ENCODE data around the gene THADA. TPM values are rescaled to one million over a fixed set of nuclear protein-coding genes. Genes with fewer than 3 reads are reported as not detected.
"Not testable (repeated sequence)": the region's sequence is repeated elsewhere in the genome, so short reads cannot be mapped to it uniquely, and the experiment has no call there.

THADA gene
- total RNA-seq, 1 donor from 2014 or later, result 32.9 TPM

DNA sequence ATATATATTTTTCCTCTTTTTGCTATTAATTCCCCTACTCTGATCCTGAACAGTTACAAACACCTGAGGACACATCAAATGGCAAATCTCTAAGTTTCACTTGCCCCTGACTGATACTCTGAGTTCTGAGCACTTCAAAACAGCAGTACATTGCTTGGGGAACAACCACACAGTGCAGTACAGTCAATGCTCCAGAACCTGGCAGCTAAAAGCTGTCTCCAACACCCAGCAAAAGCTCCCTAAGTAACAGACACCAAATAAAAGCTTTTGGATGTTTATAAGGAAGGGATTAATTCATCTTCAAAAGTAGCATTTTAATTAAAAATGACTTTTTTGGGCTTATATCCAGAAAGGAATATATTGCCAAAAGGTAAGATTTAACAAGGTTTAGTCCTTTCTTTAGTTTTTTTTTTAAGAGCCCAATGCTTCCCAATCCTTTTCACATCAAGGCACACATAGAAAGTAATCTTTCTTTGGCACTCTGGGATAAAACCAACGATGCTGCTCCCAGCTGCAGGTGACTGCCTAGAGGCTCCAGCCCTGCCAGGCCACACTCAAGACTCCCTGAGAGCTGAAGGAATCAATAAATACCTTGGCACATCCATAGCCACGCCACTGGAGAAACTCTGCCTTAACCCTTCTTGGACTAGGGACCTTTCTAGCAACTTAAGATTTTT, 204.5 kb downstream of the THADA start:
- Histone ChIP-seq H3K4me3 (no peak overlapping the region), H3K36me3 (no peaks in the 10 kb centered on the region), H3K27me3 (no peaks in the 10 kb centered on the region), H3K27ac (peak overlapping the region; percentile 44), H3K9me3 (no peaks in the 10 kb centered on the region), H3K4me1 (peaks cover 20% of the 10 kb centered on the region)
- DNase-seq (no peak), ATAC-seq (no peak)
- intact Hi-C loops (cut with DNase I), result no loop called here
- TF ChIP-seq, protein P1, sequence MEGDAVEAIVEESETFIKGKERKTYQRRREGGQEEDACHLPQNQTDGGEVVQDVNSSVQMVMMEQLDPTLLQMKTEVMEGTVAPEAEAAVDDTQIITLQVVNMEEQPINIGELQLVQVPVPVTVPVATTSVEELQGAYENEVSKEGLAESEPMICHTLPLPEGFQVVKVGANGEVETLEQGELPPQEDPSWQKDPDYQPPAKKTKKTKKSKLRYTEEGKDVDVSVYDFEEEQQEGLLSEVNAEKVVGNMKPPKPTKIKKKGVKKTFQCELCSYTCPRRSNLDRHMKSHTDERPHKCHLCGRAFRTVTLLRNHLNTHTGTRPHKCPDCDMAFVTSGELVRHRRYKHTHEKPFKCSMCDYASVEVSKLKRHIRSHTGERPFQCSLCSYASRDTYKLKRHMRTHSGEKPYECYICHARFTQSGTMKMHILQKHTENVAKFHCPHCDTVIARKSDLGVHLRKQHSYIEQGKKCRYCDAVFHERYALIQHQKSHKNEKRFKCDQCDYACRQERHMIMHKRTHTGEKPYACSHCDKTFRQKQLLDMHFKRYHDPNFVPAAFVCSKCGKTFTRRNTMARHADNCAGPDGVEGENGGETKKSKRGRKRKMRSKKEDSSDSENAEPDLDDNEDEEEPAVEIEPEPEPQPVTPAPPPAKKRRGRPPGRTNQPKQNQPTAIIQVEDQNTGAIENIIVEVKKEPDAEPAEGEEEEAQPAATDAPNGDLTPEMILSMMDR (IDR thresholded peaks at IDR 0.05), result no peak

DNA sequence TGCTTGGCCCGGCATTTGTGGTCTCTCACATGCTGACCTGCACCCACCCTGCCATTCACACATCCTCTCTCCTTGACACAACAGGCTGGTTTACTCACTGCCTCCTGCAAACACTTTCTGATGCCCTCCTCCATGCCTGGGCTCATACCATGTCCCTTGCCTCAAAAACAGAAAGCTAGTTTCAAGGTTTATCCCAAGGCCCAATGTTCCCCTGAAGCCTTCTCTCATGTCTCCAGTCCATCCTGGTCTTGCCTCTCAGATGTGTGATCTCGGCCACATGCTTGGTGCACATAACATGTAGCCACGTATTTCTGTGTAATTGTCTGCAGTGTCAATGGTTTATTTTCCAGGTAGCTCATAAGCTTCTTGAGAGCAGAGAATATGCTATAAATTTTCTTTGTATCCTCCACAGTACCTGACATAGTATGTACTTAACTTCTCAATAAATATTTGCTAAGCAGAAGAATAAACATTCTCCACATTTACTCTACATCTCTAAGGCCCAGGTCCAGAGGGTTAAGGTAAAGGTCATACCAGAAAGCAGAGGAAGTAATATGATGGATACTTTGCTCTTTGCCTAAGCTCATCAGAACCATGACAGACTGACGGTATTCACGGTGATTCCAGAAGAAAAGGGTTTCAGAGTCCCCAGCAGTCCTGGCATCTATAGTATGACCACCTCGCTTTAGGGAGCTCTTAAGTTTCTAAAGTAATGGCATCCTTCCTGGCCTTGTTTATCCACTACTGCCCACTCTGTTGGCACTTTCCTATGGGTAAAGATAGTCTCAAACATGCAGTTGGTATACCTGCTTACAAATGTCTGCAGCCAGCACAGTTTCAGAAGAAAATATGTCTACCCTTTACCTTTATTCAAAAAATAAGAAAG, 206.0 kb downstream of the THADA start:
- Histone ChIP-seq H3K4me3 (no peak overlapping the region), H3K27me3 (no peaks in the 10 kb centered on the region), H3K9me3 (no peaks in the 10 kb centered on the region), H3K27ac (no peak overlapping the region), H3K4me1 (peaks cover 20% of the 10 kb centered on the region), H3K36me3 (no peaks in the 10 kb centered on the region)
- TF ChIP-seq, protein P1 (IDR thresholded peaks at IDR 0.05), result no peak
- no peak for DNase-seq
- intact Hi-C loops (cut with DNase I), result no loop called here
- ATAC-seq, result no peak

DNA sequence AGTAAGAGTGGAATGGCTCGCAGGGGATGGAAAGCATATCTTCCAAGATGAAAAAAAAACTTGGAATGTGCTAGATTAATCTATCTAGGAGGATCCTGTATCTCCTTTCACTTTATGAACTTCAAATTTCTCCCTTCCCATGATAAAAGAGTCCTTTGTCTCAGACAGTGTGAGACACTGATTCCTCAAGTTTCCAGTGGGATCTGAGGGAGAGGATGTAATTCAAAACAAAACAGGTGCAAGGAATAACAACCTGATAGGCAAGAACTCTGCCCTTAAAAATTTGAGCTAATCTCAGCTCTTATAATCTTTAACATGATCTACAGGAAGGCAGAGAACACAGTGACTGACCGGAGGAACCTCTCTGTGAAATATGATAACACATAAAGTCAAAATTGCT, 207.5 kb downstream of the THADA start:
- ATAC-seq (no peak), DNase-seq (no peak)
- Histone ChIP-seq H3K4me3 (no peak overlapping the region), H3K4me1 (peaks cover 20% of the 10 kb centered on the region), H3K27me3 (no peaks in the 10 kb centered on the region), H3K27ac (no peak overlapping the region), H3K9me3 (no peaks in the 10 kb centered on the region), H3K36me3 (no peaks in the 10 kb centered on the region)
- intact Hi-C loops (cut with DNase I), result no loop called here
- TF ChIP-seq, protein P1 (IDR thresholded peaks at IDR 0.05), result no peak

DNA sequence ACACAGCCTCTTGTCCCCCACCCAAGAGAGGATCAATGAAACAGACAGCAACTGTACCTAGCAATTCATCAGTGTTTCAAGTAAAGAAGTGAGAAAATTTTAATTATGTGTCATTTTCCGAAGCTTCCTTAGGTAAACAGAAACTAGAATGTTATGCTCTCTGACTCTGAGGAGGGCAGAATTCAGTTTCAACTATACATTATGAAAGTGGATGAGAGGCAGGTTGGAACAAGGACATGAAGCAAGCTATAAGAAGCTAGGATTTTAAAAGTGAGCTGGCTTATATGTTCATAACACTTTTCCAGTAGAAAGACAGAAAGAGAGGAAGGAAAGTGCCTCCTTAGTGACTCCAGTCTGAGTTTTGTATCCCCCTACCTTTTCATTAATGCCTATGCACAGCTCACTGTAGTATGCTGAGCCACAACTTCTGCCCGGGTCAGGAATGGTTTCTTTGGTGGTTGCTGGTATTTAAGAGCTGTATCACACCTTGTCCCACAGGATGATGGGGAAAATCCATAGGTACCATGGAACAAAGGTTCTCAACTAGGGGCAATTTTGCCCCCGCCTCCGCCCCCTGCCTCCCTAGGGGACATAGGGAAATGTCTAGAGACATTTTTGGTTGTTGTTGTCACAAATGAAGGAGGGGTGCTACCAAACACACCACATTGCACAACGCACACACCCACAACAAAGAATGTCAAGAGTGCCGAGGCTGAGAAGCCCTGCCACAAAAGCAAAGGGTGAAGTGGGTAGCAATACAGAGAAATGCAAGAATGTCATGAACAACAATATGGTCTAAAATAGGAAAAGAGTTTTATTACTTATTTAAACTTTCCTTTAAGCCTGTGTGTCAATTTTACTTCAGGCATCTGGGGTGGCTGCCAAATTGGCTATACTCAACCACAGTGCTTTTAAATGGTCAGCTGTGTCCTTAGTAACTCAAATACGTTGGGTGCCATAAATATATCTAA, 208.5 kb downstream of the THADA start:
- TF ChIP-seq, protein P1 (IDR thresholded peaks at IDR 0.05), result no peak
- Histone ChIP-seq H3K4me3 (no peak overlapping the region), H3K9me3 (no peaks in the 10 kb centered on the region), H3K4me1 (peaks cover 20% of the 10 kb centered on the region), H3K27me3 (no peaks in the 10 kb centered on the region), H3K36me3 (no peaks in the 10 kb centered on the region), H3K27ac (peak overlapping the region; percentile 7)
- DNase-seq (no peak), ATAC-seq (peak; percentile 67)
- intact Hi-C loops (cut with DNase I), result no loop called here

DNA sequence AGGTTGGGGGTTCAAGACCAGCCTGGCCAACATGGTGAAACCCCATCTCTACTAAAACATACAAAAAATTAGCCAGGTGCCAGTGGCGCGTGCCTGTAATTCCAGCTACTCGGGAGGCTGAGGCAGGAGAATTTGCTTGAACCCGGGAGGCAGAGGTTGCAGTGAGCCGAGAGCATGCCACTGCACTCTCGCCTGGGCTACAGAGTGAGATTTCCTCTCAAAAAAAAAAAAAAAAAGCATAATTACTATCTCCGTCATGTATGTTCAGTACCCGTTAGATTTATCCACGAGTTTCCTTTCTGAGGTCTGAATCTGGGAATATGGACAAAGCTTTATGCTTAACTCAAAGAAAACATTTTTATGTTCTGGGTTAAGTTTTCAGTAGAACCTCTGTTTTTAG, 209.2 kb downstream of the THADA start:
- ATAC-seq; intact Hi-C loops (cut with DNase I); H3K9me3 ChIP-seq; H3K36me3 ChIP-seq; DNase-seq; H3K4me3 ChIP-seq; H3K27me3 ChIP-seq: not testable (repeated sequence)
- peak overlapping the region; percentile 7 for H3K27ac ChIP-seq
- H3K4me1 ChIP-seq, result peaks cover 20% of the 10 kb centered on the region
